NCI-H2081 treated with DMSO at 0.1 percent for 48 hours (cell line): ENCODE results near the gene IPO5.
"Not testable (repeated sequence)": the region's sequence is repeated elsewhere in the genome, so short reads cannot be mapped to it uniquely, and the experiment has no call there.

ENCODE experiments used
- DNase-seq: peaks from one replicate; lab custom pipeline; 2025; lab: John Stamatoyannopoulos, UW

The IPO5 gene

GRCh38 chr13:97949316-97949715 is 4.2 kb upstream of the IPO5 start:
- DNase-seq = not testable (repeated sequence)

GRCh38 chr13:97951376-97951775 is 2.1 kb upstream of the IPO5 start:
- DNase-seq = no peak

- DNase-seq = not testable (repeated sequence)
These were observed 644 bp upstream of the IPO5 start for GRCh38 chr13:97952831-97953230.

GRCh38 chr13:97961340-97961739 is 7.9 kb downstream of the IPO5 start:
- no peak for DNase-seq

GRCh38 chr13:97962887-97963286 is 9.4 kb downstream of the IPO5 start:
- no peak for DNase-seq

GRCh38 chr13:97967226-97967625 is 13.8 kb downstream of the IPO5 start:
- no peak for DNase-seq

- DNase-seq = no peak
These were observed 14.5 kb downstream of the IPO5 start for GRCh38 chr13:97967948-97968347.

GRCh38 chr13:97971519-97971918 is 18.0 kb downstream of the IPO5 start:
- no peak for DNase-seq

GRCh38 chr13:97974773-97975172 is 21.3 kb downstream of the IPO5 start:
- DNase-seq = no peak

GRCh38 chr13:97975280-97975847 is 21.9 kb downstream of the IPO5 start:
- no peak for DNase-seq

GRCh38 chr13:97975848-97976609 is 22.6 kb downstream of the IPO5 start:
- DNase-seq = peak; percentile 37

- DNase-seq = no peak
These were observed 23.4 kb downstream of the IPO5 start for GRCh38 chr13:97976610-97977521.

- DNase-seq = no peak
These were observed 24.5 kb downstream of the IPO5 start for GRCh38 chr13:97977982-97978381.

- DNase-seq = no peak
These were observed 25.2 kb downstream of the IPO5 start for GRCh38 chr13:97978651-97979050.

GRCh38 chr13:97979051-97979450 is 25.6 kb downstream of the IPO5 start:
- no peak for DNase-seq

GRCh38 chr13:97979556-97979955 is 26.1 kb downstream of the IPO5 start:
- DNase-seq = no peak

GRCh38 chr13:97982286-97982685 is 28.8 kb downstream of the IPO5 start:
- no peak for DNase-seq

GRCh38 chr13:97986835-97987234 is 33.4 kb downstream of the IPO5 start:
- DNase-seq = no peak

GRCh38 chr13:97999653-98000052 is 46.2 kb downstream of the IPO5 start:
- DNase-seq = no peak

GRCh38 chr13:98004107-98004506 is 50.6 kb downstream of the IPO5 start:
- DNase-seq = no peak

GRCh38 chr13:98004997-98005396 is 51.5 kb downstream of the IPO5 start:
- not testable (repeated sequence) for DNase-seq

- DNase-seq = no peak
These were observed 53.5 kb downstream of the IPO5 start for GRCh38 chr13:98007001-98007400.

- no peak for DNase-seq
These were observed 59.8 kb downstream of the IPO5 start for GRCh38 chr13:98013241-98013640.
